Measurements from ENCODE around the gene GVQW3. TPM values are rescaled to one million over a fixed set of nuclear protein-coding genes. Genes with fewer than 3 reads are reported as not detected.

Gene GVQW3
- total RNA-seq, 1 experiment from 2014 or later = 7.7 TPM

- peak; percentile 64 for TF ChIP-seq NFYB (CRISPR knock-in tag; conservative IDR thresholded peaks at IDR 0.05; ENCODE audit: low read depth)
- TF ChIP-seq NFE2L1 (CRISPR knock-in tag; IDR thresholded peaks at IDR 0.05) = no peak
- TF ChIP-seq MLX (CRISPR knock-in tag; IDR thresholded peaks at IDR 0.05) = no peak
- TF ChIP-seq ZNF281 (CRISPR knock-in tag; IDR thresholded peaks at IDR 0.05) = no peak
- TF ChIP-seq ZNF416 (CRISPR knock-in tag; IDR thresholded peaks at IDR 0.05) = no peak
- TF ChIP-seq FOXK1 (CRISPR knock-in tag; IDR thresholded peaks at IDR 0.05) = peak; percentile 64
- no peak for TF ChIP-seq HMGXB4 (CRISPR knock-in tag; IDR thresholded peaks at IDR 0.05)
- TF ChIP-seq JAZF1 (CRISPR knock-in tag; IDR thresholded peaks at IDR 0.05) = no peak
- TF ChIP-seq EMX1 (CRISPR knock-in tag; IDR thresholded peaks at IDR 0.05) = no peak
- no peak for TF ChIP-seq ERG (CRISPR knock-in tag; IDR thresholded peaks at IDR 0.05)
- TF ChIP-seq ATF1 (CRISPR knock-in tag; IDR thresholded peaks at IDR 0.05) = no peak
These were observed 63.4 kb downstream of the GVQW3 start, which contains the start of gene EMSY (continued) for GRCh38 chr11:76444384-76445120.

- POLR2A ChIA-PET = interaction anchor here (0.9 to 1.4 kb wide), 4 partner anchors 9 to 201 kb away, joined by 3 to 8 read pairs (median 4); no protein-coding TSS in a partner anchor
- DNase-seq (ENCODE audit: low spot score) = peak; percentile 81
- Mint-ChIP-seq H3K27me3 (ENCODE audit: low read depth) (no peaks in the 10 kb centered on the region), H3K9me3 (no peaks in the 10 kb centered on the region), H3K36me3 (peaks cover 18% of the 10 kb centered on the region), H3K27ac (peak overlapping the region; percentile 100), H3K4me1 (peaks cover 51% of the 10 kb centered on the region), H3K4me3 (peak overlapping the region; percentile 92)
- CTCF ChIA-PET = interaction anchor here (0.7 to 2.0 kb wide), 6 partner anchors 10 to 259 kb away, joined by 3 to 20 read pairs (median 3); no protein-coding TSS in a partner anchor
- TF ChIP-seq TEAD1 (CRISPR knock-in tag; IDR thresholded peaks at IDR 0.05) (0 out of 2 replicates have a peak, but pooled peaks have one; percentile 22), HMGXB4 (CRISPR knock-in tag; IDR thresholded peaks at IDR 0.05) (0 out of 2 replicates have a peak, but pooled peaks have one; percentile 15), SP1 (CRISPR knock-in tag; conservative IDR thresholded peaks at IDR 0.05) (0 out of 2 replicates have a peak, but pooled peaks have one; percentile 18), CTCF (IDR thresholded peaks at IDR 0.05) (no peak)
- peak; percentile 66 for ATAC-seq
These were observed 64.3 kb downstream of the GVQW3 start for GRCh38 chr11:76445121-76446084.

All from WTC11 (cell line).